ENCODE measurements around the gene ZNRD2.
A peak's percentile ranks its signal among the peaks of the same experiment; 100 is the strongest.

Gene ZNRD2

GRCh38 chr11:65530157-65530496 is 40.1 kb upstream of the ZNRD2 start:
- ChIA-PET POLR2A (interaction anchor here (1.5 to 3.0 kb wide), 2 partner anchors 10 to 42 kb away, joined by 3 to 12 read pairs; no protein-coding TSS in a partner anchor), CTCF (interaction anchor here (0.7 to 3.4 kb wide), 5 partner anchors 11 to 59 kb away, joined by 3 to 21 read pairs (median 4); no protein-coding TSS in a partner anchor)
- H3K36me3 ChIP-seq (ENCODE audit: control insufficient read depth in 2 of 2, insufficient read depth in 1 of 2, low read length in 2 of 2), result peaks cover 6 to 84% of the 10 kb centered on the region in 2 experiments; a peak in 2 of 3 replicates
- H3K4me3 ChIP-seq (ENCODE audit: low read depth, low read length), result no peak overlapping the region
- TF ChIP-seq ZNF26 (tag by site-specific recombination; IDR thresholded peaks at IDR 0.05) (no peak), ZSCAN23 (tag by site-specific recombination; IDR thresholded peaks at IDR 0.05) (no peak), SCRT2 (tag by site-specific recombination; IDR thresholded peaks at IDR 0.05) (peak; percentile 79)
- TF ChIP-seq, protein P1, sequence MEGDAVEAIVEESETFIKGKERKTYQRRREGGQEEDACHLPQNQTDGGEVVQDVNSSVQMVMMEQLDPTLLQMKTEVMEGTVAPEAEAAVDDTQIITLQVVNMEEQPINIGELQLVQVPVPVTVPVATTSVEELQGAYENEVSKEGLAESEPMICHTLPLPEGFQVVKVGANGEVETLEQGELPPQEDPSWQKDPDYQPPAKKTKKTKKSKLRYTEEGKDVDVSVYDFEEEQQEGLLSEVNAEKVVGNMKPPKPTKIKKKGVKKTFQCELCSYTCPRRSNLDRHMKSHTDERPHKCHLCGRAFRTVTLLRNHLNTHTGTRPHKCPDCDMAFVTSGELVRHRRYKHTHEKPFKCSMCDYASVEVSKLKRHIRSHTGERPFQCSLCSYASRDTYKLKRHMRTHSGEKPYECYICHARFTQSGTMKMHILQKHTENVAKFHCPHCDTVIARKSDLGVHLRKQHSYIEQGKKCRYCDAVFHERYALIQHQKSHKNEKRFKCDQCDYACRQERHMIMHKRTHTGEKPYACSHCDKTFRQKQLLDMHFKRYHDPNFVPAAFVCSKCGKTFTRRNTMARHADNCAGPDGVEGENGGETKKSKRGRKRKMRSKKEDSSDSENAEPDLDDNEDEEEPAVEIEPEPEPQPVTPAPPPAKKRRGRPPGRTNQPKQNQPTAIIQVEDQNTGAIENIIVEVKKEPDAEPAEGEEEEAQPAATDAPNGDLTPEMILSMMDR (tag by site-specific recombination; IDR thresholded peaks at IDR 0.05), result 0 out of 2 replicates have a peak, but pooled peaks have one; percentile 19
- H3K4me1 ChIP-seq (ENCODE audit: control insufficient read depth, insufficient read depth, low read length), result peaks cover 4% of the 10 kb centered on the region; the same call in 1 of the 2 replicates
- H3K27ac ChIP-seq (ENCODE audit: extremely low read depth, low read depth, low read length), result no peak overlapping the region
- H3K9me3 ChIP-seq (ENCODE audit: control insufficient read depth, insufficient read depth, low read depth, low read length), result no peaks in the 10 kb centered on the region

GRCh38 chr11:65532388-65533064 is 37.8 kb upstream of the ZNRD2 start:
- H3K36me3 ChIP-seq (ENCODE audit: control insufficient read depth in 2 of 2, insufficient read depth in 1 of 2, low read length in 2 of 2), result peaks cover 6 to 90% of the 10 kb centered on the region in 2 experiments; a peak in 2 of 3 replicates
- TF ChIP-seq ZBTB1 (tag by site-specific recombination; IDR thresholded peaks at IDR 0.05) (no peak), MZF1 (tag by site-specific recombination; IDR thresholded peaks at IDR 0.05; ENCODE audit: borderline replicate concordance) (no peak)
- H3K4me1 ChIP-seq (ENCODE audit: control insufficient read depth, insufficient read depth, low read length), result no peaks in the 10 kb centered on the region
- no peak overlapping the region for H3K4me3 ChIP-seq (ENCODE audit: low read depth, low read length)
- no peaks in the 10 kb centered on the region for H3K9me3 ChIP-seq (ENCODE audit: control insufficient read depth, insufficient read depth, low read depth, low read length)
- no peak overlapping the region for H3K27ac ChIP-seq (ENCODE audit: extremely low read depth, low read depth, low read length)
- CTCF ChIA-PET, result interaction anchor here (0.9 to 1.4 kb wide), 2 partner anchors 39 to 129 kb away, joined by 3 read pairs; no protein-coding TSS in a partner anchor
- POLR2A ChIA-PET, result interaction anchor here (0.6 kb wide), 1 partner anchor 363 kb away, joined by 4 read pairs; no protein-coding TSS in a partner anchor

GRCh38 chr11:65535102-65535501 is 35.2 kb upstream of the ZNRD2 start:
- Histone ChIP-seq H3K36me3 (ENCODE audit: control insufficient read depth in 2 of 2, insufficient read depth in 1 of 2, low read length in 2 of 2) (peaks cover 6 to 87% of the 10 kb centered on the region in 2 experiments; a peak in 2 of 3 replicates), H3K4me1 (ENCODE audit: control insufficient read depth, insufficient read depth, low read length) (no peaks in the 10 kb centered on the region; the same call in 1 of the 2 replicates), H3K9me3 (ENCODE audit: control insufficient read depth, insufficient read depth, low read depth, low read length) (no peaks in the 10 kb centered on the region), H3K4me3 (ENCODE audit: low read depth, low read length) (no peak overlapping the region), H3K27ac (ENCODE audit: extremely low read depth, low read depth, low read length) (no peak overlapping the region)
- TF ChIP-seq, protein P2, sequence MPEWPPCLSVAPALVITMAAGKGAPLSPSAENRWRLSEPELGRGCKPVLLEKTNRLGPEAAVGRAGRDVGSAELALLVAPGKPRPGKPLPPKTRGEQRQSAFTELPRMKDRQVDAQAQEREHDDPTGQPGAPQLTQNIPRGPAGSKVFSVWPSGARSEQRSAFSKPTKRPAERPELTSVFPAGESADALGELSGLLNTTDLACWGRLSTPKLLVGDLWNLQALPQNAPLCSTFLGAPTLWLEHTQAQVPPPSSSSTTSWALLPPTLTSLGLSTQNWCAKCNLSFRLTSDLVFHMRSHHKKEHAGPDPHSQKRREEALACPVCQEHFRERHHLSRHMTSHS (tag by site-specific recombination; IDR thresholded peaks at IDR 0.05), result no peak
- TF ChIP-seq GLI2 (tag by site-specific recombination; IDR thresholded peaks at IDR 0.05; ENCODE audit: borderline replicate concordance, low read depth), result no peak
- TF ChIP-seq SP2 (tag by site-specific recombination; IDR thresholded peaks at IDR 0.05), result no peak
- TF ChIP-seq ZFP3 (tag by site-specific recombination; IDR thresholded peaks at IDR 0.05; ENCODE audit: low read depth), result no peak
- TF ChIP-seq YY1 (tag by site-specific recombination; IDR thresholded peaks at IDR 0.05), result no peak
- no peak for TF ChIP-seq ZBTB17 (tag by site-specific recombination; IDR thresholded peaks at IDR 0.05)
- TF ChIP-seq ZNF280C (tag by site-specific recombination; IDR thresholded peaks at IDR 0.05), result no peak
- no peak for TF ChIP-seq BCL6B (tag by site-specific recombination; IDR thresholded peaks at IDR 0.05)
- no peak for TF ChIP-seq ZNF157 (tag by site-specific recombination; IDR thresholded peaks at IDR 0.05)
- no peak for TF ChIP-seq ZNF266 (tag by site-specific recombination; IDR thresholded peaks at IDR 0.05; ENCODE audit: low read depth)
- TF ChIP-seq ZNF510 (tag by site-specific recombination; IDR thresholded peaks at IDR 0.05; ENCODE audit: insufficient replicate concordance), result no peak
- TF ChIP-seq HOXA7 (CRISPR knock-in tag; IDR thresholded peaks at IDR 0.05; ENCODE audit: borderline replicate concordance), result no peak
- ChIA-PET POLR2A (no interaction called here), CTCF (interaction anchor here (1.5 kb wide), 1 partner anchor 36 kb away, joined by 6 read pairs; no protein-coding TSS in a partner anchor)
